ENCODE data around the gene PLG.
"Not testable (repeated sequence)": the region's sequence is repeated elsewhere in the genome, so short reads cannot be mapped to it uniquely, and the experiment has no call there.

PLG gene

GRCh38 chr6:160701918-160702680 is at the start of gene PLG:
TSS of gene PLG (plus strand) at chr6:160702244. CDS start at chr6:160702305, 61 bp downstream.
- not testable (repeated sequence) for DNase-seq (ENCODE audit: low read depth, low spot score)

DNA sequence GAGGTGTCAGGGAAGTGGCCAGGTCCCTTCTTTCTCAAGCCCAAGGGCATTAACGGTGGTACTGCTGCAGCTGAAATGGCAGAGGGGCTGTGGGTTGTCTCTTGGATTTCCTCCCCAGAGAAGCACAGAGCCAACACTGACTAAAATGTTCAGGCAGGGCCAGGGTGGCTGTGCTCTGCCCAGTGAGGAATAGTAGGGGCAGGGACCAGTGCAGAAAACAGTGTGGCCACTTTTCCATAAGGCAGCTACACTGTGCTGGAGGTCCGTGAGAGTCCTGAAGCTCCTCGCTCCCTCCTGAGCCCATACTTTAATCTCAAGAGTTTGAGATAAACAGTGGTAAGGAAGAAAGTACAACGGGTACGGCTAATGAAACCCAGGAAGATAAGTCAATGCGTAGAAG is 42.5 kb upstream of the PLG start:
- no peak for DNase-seq (ENCODE audit: low read depth, low spot score)

DNA sequence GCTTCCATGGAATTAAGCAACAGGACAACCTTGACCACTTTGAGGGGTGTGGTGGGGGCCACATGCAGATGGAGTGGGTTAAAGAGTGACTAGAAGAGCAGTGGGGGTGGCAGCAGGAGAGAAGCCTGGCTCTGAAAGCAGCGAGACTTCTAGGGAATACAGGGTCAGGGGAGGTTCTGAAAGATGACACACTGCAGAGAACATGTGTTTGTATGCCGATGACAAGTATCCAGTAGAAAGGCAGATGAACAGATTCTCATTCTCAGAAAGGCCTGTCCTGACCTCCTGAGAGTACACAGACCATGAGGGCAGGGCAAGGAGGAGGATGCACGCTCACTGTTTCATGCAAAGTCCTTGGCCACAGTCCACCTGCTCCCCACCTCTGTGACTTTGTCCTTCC is 40.8 kb upstream of the PLG start:
- no peak for DNase-seq (ENCODE audit: low read depth, low spot score)

DNA sequence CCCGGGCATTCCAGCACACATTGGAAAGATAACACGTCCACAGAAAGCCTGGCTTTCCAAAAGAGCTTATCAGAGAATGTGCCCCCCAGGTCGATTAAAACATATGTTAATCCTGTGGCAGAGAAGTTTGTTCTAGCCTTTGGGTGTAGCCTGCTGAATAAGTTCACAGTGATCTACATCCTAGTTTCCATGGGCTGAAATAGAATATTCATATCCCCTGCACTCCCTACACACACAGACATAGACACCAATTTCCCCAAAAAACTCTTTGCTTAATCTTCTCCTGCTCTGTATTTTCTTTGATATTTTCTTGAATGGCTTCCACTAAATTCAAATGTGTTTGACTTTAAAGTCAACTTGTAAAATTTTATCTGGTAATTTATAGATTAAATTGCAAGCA is 39.6 kb upstream of the PLG start:
- DNase-seq (ENCODE audit: low read depth, low spot score) = no peak

- DNase-seq (ENCODE audit: low read depth, low spot score) = no peak
Observed at GRCh38 chr6:160662842-160663241, 39.2 kb upstream of the PLG start.

- not testable (repeated sequence) for DNase-seq (ENCODE audit: low read depth, low spot score)
Observed at GRCh38 chr6:160664198-160664597, 37.8 kb upstream of the PLG start, which contains the start of gene LPA. TSS of gene LPA (minus strand) at chr6:160664275. CDS start at chr6:160664214, 61 bp downstream.

GRCh38 chr6:160667639-160668481 is 34.2 kb upstream of the PLG start:
- no peak for DNase-seq (ENCODE audit: low read depth, low spot score)

DNA sequence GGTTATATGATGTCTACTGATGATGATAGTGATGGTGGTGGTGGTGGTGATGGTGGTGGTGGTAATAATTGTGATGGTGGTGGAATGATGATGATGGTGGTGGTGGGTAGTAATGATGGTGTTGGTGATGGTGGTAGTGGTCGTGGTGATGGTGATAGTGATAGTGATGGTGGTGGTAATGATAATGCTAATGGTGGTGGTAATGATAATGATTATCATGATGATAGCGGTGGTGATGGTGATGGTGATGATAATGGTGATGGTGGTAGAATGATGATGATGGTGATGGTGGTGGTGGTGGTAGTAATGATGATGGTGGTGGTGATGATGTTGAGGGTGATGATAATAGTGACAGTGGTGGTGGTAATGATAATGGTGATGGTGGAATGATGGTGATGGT is 33.5 kb upstream of the PLG start:
- no peak for DNase-seq (ENCODE audit: low read depth, low spot score)

DNA sequence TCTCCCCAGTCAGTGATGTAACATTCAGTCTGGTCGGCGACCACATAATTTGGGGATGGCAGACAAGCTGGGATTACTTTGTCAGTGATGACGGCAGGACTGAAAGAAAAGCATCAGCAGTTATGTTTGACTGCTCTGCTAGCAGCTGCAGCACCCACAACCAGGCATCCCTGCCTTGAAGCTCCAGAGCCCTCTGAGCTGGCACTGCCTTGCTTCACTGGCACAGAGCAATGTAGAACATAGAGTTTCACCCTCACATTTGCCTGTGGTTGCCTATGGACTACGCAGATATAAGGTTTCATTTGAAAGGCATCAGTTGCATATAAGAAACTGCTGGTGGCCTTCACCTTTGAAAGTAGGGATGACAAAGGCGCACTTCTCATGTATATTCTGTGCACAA is 25.6 kb upstream of the PLG start:
- DNase-seq (ENCODE audit: low read depth, low spot score) = not testable (repeated sequence)

- no peak for DNase-seq (ENCODE audit: low read depth, low spot score)
Observed at GRCh38 chr6:160678230-160678629, 23.8 kb upstream of the PLG start.

DNA sequence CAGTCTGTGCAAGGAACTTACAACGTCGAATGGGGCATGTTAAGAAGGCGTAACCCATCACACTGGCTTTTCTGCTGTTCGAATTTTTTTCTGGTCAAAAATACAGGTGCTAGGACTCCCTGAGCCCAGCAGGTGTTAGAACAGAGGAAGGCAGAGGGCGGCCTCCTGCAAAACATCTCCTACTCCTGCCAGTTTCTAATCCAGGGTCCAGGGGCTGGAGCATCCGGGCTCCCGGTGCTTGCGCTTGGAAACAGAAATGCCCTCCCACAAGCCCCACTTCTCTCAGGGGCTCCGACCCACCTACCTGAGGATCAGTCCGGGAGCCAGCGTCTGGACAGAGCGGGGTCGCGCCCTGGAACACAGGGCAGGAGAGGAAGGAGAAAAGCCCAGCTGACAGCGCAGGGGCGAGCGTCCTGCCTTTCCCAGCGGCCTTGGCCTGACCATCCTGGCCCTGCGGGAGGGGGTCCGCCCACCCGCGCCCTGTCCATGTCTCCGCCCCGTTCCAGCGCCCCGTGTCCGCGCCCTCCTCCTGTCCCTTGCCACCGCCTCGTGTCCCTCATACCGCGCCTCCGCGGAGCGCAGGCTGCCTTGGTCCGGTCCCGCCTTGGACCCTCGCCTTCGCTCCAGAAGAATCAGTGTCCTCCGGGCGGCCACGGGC is 23.2 kb upstream of the PLG start:
- DNase-seq (ENCODE audit: low read depth, low spot score) = no peak

GRCh38 chr6:160679402-160679769 is 22.7 kb upstream of the PLG start:
- DNase-seq (ENCODE audit: low read depth, low spot score) = no peak

DNA sequence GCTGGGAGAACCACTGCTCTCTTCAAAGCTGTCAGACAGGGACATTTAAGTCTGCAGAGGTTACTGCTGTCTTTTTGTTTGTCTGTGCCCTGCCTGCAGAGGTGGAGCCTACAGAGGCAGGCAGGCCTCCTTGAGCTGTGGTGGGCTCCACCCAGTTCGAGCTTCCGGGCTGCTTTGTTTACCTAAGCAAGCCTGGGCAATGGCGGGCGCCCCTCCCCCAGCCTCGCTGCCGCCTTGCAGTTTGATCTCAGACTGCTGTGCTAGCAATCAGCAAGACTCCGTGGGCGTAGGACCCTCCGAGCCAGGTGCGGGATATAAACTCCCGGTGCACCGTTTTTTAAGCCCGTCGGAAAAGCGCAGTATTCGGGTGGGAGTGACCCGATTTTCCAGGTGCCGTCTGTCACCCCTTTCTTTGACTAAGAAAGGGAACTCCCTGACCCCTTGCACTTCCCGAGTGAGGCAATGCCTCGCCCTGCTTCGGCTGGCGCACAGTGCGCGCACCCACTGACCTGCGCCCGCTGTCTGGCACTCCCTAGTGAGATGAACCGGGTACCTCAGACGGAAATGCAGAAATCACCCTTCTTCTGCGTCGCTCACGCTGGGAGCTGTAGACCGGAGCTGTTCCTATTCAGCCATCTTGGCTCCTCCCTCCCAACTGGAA is 16.8 kb upstream of the PLG start:
- not testable (repeated sequence) for DNase-seq (ENCODE audit: low read depth, low spot score)

DNA sequence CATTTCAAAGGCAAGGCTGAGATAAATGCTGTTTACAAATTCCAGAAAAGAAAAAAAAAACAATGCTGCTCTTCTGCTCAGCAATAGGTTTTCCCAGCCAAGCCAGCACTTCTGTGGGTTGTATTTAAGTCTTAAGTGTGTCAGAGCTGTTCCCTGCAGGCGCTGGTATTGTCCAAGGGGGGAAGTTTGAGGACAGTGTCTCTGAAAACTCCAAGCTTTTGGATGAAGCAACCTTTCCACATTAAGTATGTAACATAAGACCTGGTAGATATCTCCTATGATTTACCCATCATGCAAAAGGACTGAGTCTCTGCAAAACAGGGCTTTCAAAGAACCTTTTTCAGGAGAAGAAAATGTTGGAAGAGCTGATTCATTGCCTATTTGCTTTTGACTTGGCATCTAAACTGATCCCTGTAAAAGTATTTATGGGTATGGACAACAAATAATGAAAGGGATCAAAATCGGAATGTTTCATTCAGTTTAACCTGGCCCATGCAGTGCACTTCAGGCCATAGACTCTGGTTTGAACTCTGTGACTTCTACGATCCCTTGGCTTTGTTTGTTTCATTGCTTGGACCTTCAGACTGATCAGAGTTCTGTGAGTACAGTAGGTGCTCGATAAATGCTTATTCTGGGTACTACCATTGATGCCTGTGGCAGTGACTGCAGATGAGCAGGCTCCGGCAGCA is 16.1 kb upstream of the PLG start:
- no peak for DNase-seq (ENCODE audit: low read depth, low spot score)

- no peak for DNase-seq (ENCODE audit: low read depth, low spot score)
Observed at GRCh38 chr6:160690458-160690857, 11.6 kb upstream of the PLG start.

DNA sequence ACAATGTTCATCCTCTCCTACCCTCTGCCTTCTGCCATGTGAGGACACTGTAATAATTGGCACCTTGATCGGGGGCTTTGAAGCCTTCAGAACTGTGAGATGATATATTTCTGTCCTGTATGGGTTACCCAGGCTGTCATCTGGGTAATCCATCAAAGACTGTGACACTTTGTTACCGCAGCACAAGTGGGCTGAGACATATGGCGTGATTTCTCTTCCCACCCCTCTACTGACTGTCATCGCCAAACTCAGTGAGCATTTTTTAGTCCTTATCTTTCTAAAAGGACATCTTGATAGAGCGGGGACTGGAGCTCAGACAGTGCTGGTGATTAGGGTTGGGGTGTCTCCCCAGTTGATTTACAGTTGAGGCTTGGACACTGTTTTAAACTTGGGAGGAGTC is 10.4 kb upstream of the PLG start:
- no peak for DNase-seq (ENCODE audit: low read depth, low spot score)

- DNase-seq (ENCODE audit: low read depth, low spot score) = no peak
Observed at GRCh38 chr6:160692369-160692959, 9.6 kb upstream of the PLG start.

GRCh38 chr6:160695025-160695424 is 7.0 kb upstream of the PLG start:
- not testable (repeated sequence) for DNase-seq (ENCODE audit: low read depth, low spot score)

- not testable (repeated sequence) for DNase-seq (ENCODE audit: low read depth, low spot score)
Observed at GRCh38 chr6:160695622-160696021, 6.4 kb upstream of the PLG start.

GRCh38 chr6:160696884-160697283 is 5.2 kb upstream of the PLG start:
- DNase-seq (ENCODE audit: low read depth, low spot score) = not testable (repeated sequence)

DNA sequence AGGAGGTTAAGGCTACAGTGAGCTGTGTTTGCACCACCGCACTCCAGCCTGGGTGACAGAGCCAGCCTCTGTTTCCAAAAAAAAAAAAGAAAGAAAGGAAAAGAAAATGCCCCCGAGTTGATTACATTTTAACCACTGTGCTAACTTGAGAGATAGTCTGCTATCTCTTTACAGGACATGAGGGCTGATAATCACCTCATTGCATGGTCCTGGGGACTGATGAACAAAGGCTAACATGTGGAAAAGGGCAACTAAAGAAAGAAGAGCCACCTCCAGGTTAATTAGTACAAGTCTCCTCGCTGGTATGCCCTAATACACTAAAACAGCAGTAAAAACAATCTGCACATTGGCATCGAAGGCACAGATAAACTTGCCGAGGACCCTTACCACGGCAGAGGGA is 4.2 kb upstream of the PLG start:
- DNase-seq (ENCODE audit: low read depth, low spot score) = no peak
